ENCODE results near the gene PKD2L1.

PKD2L1 gene

GRCh38 chr10:100356067-100357017 is 26.3 kb upstream of the PKD2L1 start:
- no peak for DNase-seq

GRCh38 chr10:100355086-100355485 is 25.1 kb upstream of the PKD2L1 start:
- no peak for DNase-seq

GRCh38 chr10:100353770-100354485 is 23.9 kb upstream of the PKD2L1 start:
- no peak for DNase-seq

DNA sequence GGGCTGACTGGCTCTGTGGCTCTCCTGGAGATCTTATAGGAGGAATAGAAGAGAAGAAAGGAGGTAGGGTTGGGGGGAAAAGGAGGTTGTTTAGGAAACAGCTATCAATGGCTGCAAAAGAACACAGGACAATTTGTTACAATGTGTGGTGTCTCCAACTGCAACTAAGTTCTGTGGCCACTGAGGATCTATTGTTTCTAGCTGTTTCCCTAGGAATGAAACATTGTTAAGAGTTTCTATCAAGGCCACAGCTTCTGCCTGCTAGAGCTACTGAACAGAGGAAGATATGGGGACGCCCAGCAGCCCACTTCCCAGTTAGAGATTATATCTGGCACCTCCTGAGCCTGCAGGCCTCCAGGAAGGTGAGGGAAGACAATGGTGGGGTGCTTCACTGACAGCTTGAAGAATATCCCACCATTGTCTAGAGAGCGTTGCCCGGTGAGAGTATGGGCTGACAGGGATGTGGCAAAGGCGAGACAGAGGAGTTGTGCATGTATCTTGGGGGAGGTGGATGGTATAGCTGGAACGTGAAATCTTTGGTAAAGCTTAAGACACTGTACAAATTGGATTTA is 21.0 kb upstream of the PKD2L1 start:
- no peak for DNase-seq

- DNase-seq: no peak
These were observed 19.6 kb upstream of the PKD2L1 start for GRCh38 chr10:100349672-100350071.

GRCh38 chr10:100349087-100349486 is 19.1 kb upstream of the PKD2L1 start:
- DNase-seq: no peak

DNA sequence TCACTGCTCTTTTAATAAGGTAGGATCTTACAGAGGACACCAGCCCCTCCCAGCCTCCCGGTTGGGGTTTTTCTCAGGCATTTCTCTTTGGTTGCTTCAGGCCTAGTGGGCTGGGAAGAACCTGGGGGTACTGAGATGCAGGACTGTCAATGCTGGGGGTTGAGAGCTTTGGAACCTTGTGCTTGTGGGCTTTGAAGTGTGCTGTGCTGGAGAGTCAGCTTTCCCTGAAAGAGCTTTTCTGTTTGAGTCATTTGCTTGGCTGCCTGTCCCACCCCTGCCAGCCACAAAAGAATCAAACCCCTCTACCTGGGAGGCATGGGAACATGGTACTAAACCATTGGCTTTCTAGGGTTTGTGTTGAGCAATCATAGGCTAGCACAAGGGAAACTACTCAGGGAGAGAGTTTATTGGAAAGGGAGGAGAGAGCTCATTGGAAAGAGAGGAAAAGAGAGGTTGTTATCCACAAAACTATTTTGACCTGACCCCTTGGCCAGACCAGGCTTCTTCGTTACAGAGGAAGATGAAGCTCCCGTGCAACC is 18.4 kb upstream of the PKD2L1 start:
- DNase-seq: no peak

DNA sequence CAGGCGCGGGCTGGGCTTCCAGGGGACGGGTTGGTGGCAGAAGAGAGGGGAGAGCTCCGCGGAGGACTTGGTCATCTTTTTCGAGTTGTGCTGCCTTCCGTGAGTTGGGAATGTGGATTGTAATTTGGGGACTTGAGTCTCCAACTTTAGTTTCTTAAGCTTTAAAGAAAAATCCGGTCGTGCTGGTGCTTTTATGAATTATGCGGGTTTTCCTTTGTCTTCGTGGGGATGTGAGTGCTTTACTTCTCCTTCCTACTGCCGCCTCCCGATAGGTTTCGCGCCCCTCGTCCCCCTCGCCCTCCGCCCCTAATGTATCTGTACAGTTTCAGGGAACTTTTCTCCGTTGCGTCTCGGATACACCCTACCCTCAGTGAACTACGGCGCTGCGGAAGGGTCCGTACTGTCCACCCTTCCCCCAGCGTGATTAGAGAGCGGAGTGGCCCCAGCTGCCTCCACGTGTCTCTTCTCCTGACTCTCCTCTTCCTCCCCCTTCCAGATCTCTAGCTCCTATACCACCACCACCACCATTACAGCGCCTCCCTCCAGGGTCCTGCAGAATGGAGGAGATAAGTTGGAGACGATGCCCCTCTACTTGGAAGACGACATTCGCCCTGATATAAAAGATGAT is 17.7 kb upstream of the PKD2L1 start:
- no peak for DNase-seq

- DNase-seq: peak; percentile 94 to 95 (median 94)
These were observed 16.9 kb upstream of the PKD2L1 start, which contains the start of gene SCD for GRCh38 chr10:100346765-100347567. TSS of gene SCD (plus strand) at chr10:100347233. CDS start at chr10:100347505, 272 bp downstream.

- peak; percentile 53 to 90 (median 60) for DNase-seq
These were observed 16.3 kb upstream of the PKD2L1 start for GRCh38 chr10:100346351-100346764.

GRCh38 chr10:100345570-100346330 is 15.7 kb upstream of the PKD2L1 start:
- peak in 1 of 3 donors; percentile 22 for DNase-seq

DNA sequence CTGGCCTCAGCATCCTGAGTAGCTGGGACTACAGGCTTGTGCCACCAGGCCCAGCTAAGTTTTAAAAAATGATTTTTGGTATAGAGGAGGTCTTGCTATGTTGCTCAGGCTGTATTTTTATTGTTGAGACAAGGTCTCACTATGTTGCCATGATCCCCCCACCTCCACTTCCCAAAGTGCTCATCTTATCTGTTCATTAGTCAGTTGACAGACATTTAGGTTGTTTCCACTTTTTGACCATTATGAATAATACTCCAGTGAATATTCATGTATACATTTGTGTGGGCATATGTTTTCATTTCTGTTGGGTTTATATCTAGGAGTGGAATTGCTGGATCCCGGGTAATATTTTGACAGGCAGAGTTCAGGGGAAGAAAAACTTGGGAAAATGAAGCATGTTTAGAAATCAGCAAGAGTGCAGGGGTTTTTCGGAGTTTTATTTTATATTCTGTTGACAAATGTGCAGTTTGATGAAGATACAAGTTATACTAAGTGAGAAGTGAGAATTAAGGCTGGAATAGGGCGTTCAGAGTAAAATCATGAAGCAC is 14.3 kb upstream of the PKD2L1 start:
- peak in 2 of 3 donors; percentile 31 to 52 for DNase-seq

DNA sequence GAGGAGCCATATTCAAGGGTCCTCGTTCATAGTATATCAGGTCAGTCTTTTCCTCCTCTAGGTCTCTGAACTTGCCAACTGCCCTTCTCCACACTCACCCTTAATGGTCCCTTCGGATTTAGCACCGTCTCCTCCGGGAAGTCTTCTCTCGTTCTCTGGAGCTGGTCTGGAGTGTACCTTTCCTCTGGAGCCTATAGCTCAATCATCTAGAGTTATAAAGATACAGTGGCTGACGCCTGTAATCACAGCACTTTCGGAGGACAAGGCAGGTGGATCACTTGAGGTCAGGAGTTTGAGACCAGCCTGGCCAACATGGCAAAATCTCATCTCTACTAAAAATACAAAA is 12.6 kb upstream of the PKD2L1 start:
- no peak for DNase-seq

DNA sequence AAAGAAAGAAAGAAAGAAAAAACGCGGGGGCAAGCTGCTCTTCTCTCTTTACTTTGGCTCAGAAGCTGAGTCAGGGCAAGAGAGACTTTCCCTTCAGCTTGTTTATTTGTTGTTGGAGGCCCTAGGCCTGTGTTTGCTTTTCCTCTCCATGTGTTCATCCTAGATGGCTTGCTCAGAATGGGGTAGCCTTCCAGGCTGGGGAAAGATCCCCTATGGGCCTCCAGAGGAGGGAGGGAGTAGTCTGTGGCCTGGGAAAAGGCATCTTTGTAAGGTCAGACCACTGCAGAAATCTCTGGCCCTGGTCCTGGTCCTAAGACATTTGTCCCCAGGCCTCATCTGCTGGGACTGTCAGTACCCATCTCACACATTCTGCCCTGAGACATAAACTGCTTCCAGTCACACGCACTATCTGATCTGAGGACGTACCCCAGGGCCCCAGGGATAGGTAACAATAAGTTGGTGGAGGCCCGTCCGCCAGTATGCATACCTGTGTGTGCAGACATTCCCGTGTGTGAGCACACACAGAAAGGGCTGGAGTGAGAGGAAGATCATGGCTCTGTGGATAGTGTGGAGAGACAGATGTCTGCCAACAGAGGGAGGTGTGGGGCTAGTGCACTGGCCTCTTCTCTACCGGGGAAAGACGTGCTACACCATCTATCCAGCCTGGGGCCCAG is 12.1 kb upstream of the PKD2L1 start:
- DNase-seq: peak; percentile 51 to 72 (median 58)

DNA sequence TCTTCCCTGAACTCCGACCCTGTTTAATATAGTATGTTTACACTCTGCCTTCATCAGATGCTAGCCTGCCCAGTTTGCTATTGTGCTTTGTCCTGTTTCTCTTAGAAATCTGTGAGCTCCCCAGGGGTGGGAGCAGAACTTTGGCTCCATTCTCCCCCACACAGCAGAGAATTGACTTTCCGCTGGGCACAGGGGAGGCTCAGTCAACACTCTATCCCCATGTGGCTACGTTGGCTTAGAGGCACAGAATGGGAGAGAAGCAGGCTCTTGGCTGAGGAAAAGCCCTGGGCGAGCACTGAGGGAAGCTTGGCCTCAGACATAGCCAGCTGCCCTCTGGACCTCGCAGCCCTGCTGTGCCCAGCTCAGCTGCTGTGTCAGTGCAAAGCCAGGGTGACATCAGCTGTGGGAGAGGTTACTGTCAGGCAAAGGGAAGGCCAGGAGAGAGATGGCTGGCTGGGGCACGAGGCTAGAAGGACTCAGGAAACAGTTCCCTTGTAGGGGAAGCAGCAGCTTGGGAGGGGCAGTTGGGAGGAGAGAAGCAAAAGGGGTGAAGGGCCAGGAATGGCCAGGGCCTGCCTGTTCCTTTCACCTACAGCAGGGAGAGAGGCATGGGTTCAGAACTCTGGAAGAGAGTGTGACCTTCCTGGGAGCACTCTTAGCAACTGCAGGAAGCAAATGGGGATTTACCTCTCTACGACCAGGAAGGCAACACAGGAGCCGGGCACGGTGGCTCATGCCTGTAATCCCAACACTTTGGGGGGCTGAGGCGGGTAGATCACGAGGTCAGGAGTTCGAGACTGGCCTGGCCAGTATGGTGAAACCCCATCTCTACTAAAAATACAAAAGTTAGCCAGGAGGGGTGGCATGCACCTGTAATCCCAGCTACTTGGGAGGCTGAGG is 11.2 kb upstream of the PKD2L1 start:
- DNase-seq: peak; percentile 65 to 86 (median 75)

- peak; percentile 37 to 45 (median 42) for DNase-seq
These were observed 9.2 kb upstream of the PKD2L1 start for GRCh38 chr10:100339236-100339635.

- DNase-seq: peak; percentile 79 to 85 (median 81)
These were observed 8.5 kb upstream of the PKD2L1 start for GRCh38 chr10:100338434-100339036.

DNA sequence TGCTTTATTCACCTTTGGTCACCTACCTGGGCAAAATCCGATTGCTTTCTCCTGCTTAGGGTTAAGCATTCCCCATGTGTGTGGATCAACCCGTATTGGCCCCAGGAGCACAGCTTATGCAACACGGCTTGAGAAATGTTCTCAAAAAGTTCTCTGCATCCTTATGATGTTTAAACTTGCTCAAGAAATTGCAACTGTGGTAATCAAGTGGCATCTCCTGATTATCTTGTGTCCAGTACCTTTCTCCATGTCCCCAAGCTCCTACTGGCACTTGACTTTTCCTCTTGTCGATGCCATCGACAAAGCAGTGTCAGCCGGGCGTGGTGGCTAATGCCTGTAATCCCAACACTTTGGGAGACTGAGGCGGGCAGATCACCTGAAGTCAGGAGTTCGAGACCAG is 4.7 kb upstream of the PKD2L1 start:
- DNase-seq: no peak

Data from suppressor macrophage treated with lipopolysaccharide for 1 hour (primary cell).